Stimulated activated CD8-positive, alpha-beta memory T cell treated with anti-CD3 and anti-CD28 coated beads, Interleukin-15, amount 100 ng/mL, for 4 hours (primary cell): ENCODE data around the gene PHLDB1.
"Not testable (repeated sequence)": the region's sequence is repeated elsewhere in the genome, so short reads cannot be mapped to it uniquely, and the experiment has no call there.

Source experiments
- DNase-seq, 2 donors: peaks; one replicate each; pipeline ENCODE4 v3.0.0-alpha.2; 2020; ENCODE audit warnings: low read depth in 2 of 2

The PHLDB1 gene

GRCh38 chr11:118605116-118605867 lies 2.1 kb upstream of the PHLDB1 start:
- no peak for DNase-seq

GRCh38 chr11:118606157-118606843 lies 1.1 kb upstream of the PHLDB1 start:
- DNase-seq: no peak

- DNase-seq: no peak
These were observed 579 bp upstream of the PHLDB1 start for GRCh38 chr11:118606844-118607228.

GRCh38 chr11:118608360-118609227 lies 1.2 kb downstream of the PHLDB1 start:
- peak; percentile 82 to 83 for DNase-seq

GRCh38 chr11:118609380-118610224 lies 2.2 kb downstream of the PHLDB1 start:
- peak in 1 of 2 donors; percentile 7 for DNase-seq

- no peak for DNase-seq
These were observed 2.9 kb downstream of the PHLDB1 start for GRCh38 chr11:118610225-118610772.

- peak; percentile 61 to 69 for DNase-seq
These were observed 3.5 kb downstream of the PHLDB1 start for GRCh38 chr11:118610773-118611432.

- not testable (repeated sequence) for DNase-seq
These were observed 4.0 kb downstream of the PHLDB1 start for GRCh38 chr11:118611433-118611795.

- DNase-seq: no peak
These were observed 5.0 kb downstream of the PHLDB1 start for GRCh38 chr11:118612378-118612777.

GRCh38 chr11:118614511-118614910 lies 7.1 kb downstream of the PHLDB1 start:
- no peak for DNase-seq

- DNase-seq: no peak
These were observed 8.0 kb downstream of the PHLDB1 start for GRCh38 chr11:118615282-118615975.

- DNase-seq: no peak
These were observed 8.6 kb downstream of the PHLDB1 start for GRCh38 chr11:118615976-118616371.

- no peak for DNase-seq
These were observed 10.9 kb downstream of the PHLDB1 start for GRCh38 chr11:118618115-118618990.

GRCh38 chr11:118618991-118619375 lies 11.6 kb downstream of the PHLDB1 start:
- DNase-seq: no peak

GRCh38 chr11:118619444-118620197 lies 12.2 kb downstream of the PHLDB1 start:
- DNase-seq: no peak

- no peak for DNase-seq
These were observed 13.2 kb downstream of the PHLDB1 start for GRCh38 chr11:118620529-118621070.

GRCh38 chr11:118621071-118621783 lies 13.8 kb downstream of the PHLDB1 start:
- no peak for DNase-seq
